HG03521 (cell line): ENCODE measurements around the gene CYB561D2.
"Not testable (repeated sequence)": the region's sequence is repeated elsewhere in the genome, so short reads cannot be mapped to it uniquely, and the experiment has no call there.

Source experiments
- ATAC-seq: cut with Tn5 transposase; IDR thresholded peaks from one replicate; pipeline ENCODE4 v1.9.1; 2021; ENCODE audit warnings: mild to moderate bottlenecking, moderate library complexity; ENCODE audit not compliant: unreplicated experiment

CYB561D2 gene, protein sequence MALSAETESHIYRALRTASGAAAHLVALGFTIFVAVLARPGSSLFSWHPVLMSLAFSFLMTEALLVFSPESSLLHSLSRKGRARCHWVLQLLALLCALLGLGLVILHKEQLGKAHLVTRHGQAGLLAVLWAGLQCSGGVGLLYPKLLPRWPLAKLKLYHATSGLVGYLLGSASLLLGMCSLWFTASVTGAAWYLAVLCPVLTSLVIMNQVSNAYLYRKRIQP

GRCh38 chr3:50350527-50351322, at the start of gene CYB561D2, which contains the start of gene NPRL2:
TSS of gene CYB561D2 (plus strand) at chr3:50350862. CDS start at chr3:50351434, 572 bp downstream.
TSS of gene NPRL2 (minus strand) at chr3:50350775. CDS start at chr3:50350652, 123 bp downstream.
- ATAC-seq, result peak; percentile 80

- no peak for ATAC-seq
Measured at GRCh38 chr3:50302095-50303012, 48.3 kb upstream of the CYB561D2 start.

GRCh38 chr3:50303013-50303815, 47.4 kb upstream of the CYB561D2 start, which contains the start of gene HYAL1:
TSS of gene HYAL1 (minus strand) at chr3:50303574. CDS start at chr3:50302956, 618 bp downstream.
- no peak for ATAC-seq

GRCh38 chr3:50304601-50305000, 46.1 kb upstream of the CYB561D2 start:
- no peak for ATAC-seq

DNA sequence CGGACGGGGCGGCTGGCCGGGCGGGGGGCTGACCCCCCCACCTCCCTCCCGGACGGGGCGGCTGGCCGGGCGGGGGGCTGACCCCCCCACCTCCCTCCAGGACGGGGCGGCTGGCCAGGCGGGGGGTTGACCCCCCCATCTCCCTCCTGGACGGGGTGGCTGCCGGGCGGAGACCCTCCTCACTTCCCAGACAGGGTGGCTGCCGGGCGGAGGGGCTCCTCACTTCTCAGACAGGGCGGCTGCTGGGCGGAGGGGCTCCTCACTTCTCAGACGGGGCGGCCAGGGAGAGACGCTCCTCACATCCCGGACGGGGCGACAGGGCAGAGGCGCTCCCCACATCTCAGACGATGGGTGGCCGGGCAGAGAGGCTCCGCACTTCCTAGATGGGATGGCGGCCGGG, 38.6 kb upstream of the CYB561D2 start:
- not testable (repeated sequence) for ATAC-seq

- ATAC-seq, result no peak
Measured at GRCh38 chr3:50314342-50314741, 36.3 kb upstream of the CYB561D2 start.

DNA sequence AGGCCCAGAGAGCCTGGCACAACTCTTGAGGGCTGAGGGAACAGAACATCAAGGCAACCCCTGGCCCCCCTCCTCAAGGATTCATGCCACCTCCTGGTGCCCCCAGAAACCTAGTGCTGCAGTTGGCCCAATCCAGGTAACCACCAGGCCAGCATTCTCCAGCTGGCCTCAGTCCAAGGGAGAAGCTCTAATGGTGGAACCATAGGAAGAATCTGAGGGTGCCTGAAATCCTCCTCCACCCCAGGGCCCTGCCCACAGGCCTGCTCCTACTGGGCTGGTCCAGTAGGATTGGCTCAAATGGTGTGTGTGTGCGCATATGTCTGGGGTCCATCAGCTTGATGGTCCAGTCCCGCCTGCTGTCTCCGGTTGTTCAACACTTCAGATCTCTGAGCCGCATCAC, 35.8 kb upstream of the CYB561D2 start:
- ATAC-seq, result no peak

DNA sequence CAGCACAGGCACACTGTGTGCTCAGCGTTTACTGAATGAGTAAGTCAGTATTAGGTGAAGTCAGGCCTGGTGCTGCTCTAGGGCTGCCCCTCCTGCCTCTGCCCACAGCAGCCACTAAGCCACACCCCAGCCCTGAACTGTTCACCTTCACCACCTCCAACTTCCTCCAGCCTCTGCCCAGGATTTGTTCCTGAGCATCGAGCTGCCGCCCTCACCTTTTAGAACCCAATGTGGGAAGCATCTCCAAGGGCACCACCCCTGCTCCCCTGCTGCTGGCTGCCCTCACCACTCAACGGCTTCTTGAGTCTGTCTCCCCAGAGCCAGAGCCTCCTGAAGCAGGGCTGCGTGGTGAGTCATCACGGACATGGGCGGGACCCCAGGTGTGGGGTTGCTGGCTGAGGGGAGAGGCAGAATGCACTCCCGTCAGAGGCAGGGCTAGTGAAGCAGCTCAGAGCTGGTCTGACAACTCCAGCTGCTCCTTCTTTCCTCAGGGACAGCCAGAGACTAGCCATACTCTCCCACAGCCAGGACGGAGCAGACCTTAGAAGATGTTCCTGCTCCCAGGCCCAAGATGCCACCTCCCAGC, 33.9 kb upstream of the CYB561D2 start:
- ATAC-seq, result no peak

DNA sequence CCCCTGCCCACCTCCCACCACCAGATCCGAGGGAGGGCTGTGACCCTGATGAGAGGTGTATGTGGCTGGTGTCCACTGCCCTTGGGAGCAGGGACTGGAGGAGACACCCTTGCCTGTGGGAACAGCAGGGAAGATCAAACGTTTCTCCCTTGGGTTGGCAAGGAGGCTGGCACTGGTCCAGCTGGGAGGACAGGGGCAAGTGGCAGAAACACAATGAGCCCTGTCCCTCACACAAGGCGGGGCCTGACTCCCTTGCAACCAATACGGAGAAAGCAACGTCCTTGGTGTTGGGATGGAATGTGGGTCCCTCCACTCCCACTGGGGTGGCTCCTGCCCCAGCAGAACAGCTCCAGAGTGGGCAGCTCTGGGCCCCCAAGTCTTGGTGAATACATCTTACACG, 33.4 kb upstream of the CYB561D2 start:
- no peak for ATAC-seq

- no peak for ATAC-seq
Measured at GRCh38 chr3:50318163-50318562, 32.5 kb upstream of the CYB561D2 start.

- ATAC-seq, result no peak
Measured at GRCh38 chr3:50318615-50319014, 32.0 kb upstream of the CYB561D2 start.

DNA sequence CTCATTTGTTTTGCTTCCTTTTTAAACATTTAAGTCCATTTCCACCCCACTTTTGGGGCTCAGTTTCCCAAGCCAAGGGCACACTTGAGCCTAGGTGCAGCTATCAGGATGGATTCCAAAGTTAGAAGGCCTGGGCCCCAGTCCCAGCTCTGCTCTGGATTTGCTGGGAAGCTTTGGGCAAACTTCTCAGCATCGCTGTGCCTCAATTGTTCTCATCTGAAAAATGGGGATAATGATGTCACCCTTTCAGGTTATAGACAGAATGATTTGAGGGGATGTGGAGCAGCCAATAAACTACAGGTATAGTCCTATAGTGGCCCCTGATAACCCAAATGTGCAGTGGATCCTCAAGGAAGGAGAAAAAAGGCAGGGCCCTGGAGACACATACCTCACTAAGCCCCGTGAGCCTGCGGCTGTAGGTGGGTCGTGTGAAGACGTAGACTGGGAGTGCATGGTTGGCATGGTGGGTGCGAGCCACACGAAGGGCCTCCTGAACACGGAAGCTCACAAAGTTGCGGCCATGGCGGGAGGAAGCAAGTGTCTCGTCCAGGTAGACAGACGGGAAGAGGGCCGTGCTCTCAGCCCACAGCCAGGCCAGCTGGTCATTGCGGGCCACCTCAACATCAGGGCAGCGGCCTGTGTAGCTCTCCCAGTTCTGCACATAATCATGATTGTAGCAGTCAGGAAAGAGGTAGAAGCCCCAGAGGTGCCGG, 31.3 kb upstream of the CYB561D2 start:
- no peak for ATAC-seq

DNA sequence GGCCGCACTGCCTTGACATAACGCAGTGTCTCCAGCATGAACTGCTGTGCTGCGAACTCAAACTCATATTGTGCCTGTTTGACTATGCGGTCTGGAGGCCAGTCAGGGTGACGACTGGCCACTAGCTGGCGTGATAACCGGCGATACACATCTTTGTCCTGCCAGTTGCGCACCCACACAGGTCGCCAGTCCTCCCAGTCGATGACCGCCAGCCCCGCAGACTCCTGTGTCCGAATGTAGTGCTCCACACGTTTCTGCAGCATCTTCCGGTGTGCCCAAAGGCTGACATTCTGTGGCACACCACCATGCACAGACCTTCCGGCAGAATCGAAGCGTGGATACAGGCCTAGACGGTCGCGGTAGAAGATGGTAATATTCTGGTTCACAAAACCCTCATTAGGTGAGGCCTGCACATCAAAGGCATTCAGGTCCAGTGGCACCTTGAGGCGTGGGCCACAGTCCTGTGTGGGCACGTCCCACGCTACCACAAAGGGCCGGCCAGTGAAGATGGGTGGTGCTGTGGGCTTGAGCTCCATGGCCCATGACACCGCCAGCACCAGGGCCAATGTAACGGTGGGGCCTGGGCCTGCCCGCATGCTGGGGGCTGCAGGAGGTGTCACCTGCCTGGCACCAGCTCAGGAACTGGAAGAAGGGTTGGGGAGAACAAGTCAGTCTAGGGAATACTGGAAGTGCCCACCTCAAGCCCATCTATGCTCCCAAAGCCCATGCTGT, 30.6 kb upstream of the CYB561D2 start:
- ATAC-seq, result no peak

DNA sequence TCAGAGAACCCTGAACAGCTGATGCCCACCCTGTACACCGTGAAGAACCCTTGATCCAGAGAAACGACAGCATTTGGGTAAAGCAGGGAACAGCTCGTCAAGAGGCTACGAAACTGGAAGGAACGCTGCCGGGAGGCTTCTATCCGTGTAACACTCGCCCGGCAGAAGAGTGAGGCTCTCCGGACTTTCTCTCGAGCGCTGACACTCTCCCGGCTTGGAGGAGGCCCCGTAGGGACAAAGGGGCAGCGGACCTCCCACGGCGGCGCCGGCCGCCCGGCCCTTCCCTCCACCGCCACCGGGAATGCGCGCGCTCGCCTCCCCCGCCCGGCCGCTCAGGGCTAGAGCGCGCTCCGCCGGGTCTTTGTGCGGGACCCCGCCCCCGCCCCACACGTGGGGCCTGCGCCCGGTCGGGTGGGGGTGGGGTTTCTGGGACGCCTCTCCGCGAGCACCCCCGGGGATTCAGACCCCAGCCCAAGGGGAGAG, 29.8 kb upstream of the CYB561D2 start:
- ATAC-seq, result peak; percentile 41

GRCh38 chr3:50321336-50322114, 29.1 kb upstream of the CYB561D2 start:
- ATAC-seq, result peak; percentile 75

DNA sequence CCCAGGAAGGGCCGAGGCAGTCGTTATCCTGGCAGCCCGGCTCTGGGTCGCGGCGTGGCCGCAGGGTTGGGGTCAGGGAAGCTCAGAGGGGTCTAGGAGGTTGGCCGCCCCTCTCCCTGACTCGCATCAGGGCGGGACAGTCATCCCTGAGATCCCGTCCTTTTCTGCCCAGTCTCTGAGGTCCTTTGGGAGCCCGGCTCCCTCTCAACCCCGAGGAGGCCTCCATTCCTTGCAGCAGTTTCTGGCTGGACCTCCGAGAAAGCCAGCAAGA, 28.6 kb upstream of the CYB561D2 start:
- no peak for ATAC-seq

- ATAC-seq, result no peak
Measured at GRCh38 chr3:50322386-50323091, 28.1 kb upstream of the CYB561D2 start, which contains the start of gene HYAL2. TSS of gene HYAL2 (minus strand) at chr3:50322745. CDS start at chr3:50320489, 2,256 bp downstream.
